ENCODE data around the gene FBXO10. TPM values are rescaled to one million over a fixed set of nuclear protein-coding genes. Genes with fewer than 3 reads are reported as not detected.
"Not testable (repeated sequence)": the region's sequence is repeated elsewhere in the genome, so short reads cannot be mapped to it uniquely, and the experiment has no call there.

FBXO10 gene
- total RNA-seq, 4 donors from 2014 or later: 2.8 to 12.9 (median 9.4) TPM; not detected in 1

DNA sequence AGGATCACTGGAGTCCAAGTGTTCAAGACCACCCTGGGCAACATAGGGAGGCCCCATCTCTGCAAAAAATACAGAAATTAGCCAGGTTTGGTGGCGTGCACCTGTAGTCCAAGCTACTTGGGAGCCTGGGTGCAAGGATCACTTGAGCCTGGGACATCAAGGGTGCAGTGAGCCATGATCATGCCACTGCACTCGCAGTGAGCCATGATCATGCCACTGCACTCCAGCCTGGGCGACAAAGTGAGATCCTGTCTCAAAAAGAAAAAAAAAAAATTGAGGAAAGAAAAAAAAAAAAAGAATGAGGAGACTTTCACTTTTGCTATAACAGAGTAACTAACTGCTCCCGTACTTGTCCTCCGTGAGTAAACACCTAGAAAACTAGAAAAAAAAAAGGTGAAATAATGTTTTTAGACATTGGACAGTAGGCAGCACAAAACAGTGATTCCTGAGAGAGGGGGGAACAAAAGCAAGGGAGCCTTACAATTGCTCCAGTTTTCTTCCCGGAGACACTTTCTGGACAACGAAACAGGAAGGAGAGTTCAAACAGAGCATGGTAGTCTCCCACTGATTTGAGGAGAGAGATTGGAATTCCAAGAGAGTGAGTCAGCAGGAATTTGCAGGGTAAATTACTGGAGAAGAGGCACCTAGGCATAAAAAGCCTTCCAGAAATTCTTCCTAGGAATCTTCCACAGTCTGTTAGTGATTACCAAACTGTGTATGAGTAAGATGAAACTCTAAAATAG, 104.1 kb downstream of the FBXO10 start:
- H3K27ac ChIP-seq: peak overlapping the region; percentile 83 to 88
- H3K4me1 ChIP-seq: no peaks in the 10 kb centered on the region
- intact Hi-C loops (cut with DNase I; ENCODE audit: low total_unique reads): no loop called here
- no peaks in the 10 kb centered on the region for H3K9me3 ChIP-seq
- DNase-seq: no peak
- H3K4me3 ChIP-seq: peak overlapping the region; percentile 12 to 30
- no peaks in the 10 kb centered on the region for H3K36me3 ChIP-seq
- peak in 1 of 2 donors; percentile 21 for TF ChIP-seq POLR2A (IDR thresholded peaks at IDR 0.05)
- TF ChIP-seq, protein P1, sequence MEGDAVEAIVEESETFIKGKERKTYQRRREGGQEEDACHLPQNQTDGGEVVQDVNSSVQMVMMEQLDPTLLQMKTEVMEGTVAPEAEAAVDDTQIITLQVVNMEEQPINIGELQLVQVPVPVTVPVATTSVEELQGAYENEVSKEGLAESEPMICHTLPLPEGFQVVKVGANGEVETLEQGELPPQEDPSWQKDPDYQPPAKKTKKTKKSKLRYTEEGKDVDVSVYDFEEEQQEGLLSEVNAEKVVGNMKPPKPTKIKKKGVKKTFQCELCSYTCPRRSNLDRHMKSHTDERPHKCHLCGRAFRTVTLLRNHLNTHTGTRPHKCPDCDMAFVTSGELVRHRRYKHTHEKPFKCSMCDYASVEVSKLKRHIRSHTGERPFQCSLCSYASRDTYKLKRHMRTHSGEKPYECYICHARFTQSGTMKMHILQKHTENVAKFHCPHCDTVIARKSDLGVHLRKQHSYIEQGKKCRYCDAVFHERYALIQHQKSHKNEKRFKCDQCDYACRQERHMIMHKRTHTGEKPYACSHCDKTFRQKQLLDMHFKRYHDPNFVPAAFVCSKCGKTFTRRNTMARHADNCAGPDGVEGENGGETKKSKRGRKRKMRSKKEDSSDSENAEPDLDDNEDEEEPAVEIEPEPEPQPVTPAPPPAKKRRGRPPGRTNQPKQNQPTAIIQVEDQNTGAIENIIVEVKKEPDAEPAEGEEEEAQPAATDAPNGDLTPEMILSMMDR (IDR thresholded peaks at IDR 0.05): no peak
- no peaks in the 10 kb centered on the region for H3K27me3 ChIP-seq

DNA sequence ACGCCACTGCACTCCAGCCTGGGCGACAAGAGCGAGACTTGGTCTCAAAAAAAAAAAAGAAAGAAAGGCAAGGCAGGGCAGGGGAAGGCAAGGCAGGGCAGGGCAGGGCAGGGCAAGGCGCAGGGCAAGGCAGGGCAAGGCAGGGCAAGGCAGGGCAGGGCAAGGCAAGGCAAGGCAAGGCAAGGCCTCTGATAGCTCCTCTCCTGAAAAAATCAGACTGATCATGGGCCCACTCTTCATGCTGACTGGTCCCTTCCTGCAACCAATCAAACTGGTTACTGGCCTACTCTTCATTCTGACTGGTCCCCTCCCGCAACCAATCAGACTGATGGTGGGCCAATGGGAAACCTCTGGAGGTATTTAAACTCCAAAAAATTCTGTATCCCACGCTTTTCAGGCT, 107.6 kb downstream of the FBXO10 start:
- no peaks in the 10 kb centered on the region for H3K27me3 ChIP-seq
- peaks cover 0 to 1% of the 10 kb centered on the region in 2 donors for H3K4me1 ChIP-seq
- no peak for DNase-seq
- TF ChIP-seq, protein P1 (IDR thresholded peaks at IDR 0.05): no peak
- no peak for TF ChIP-seq POLR2A (IDR thresholded peaks at IDR 0.05)
- no peak overlapping the region for H3K27ac ChIP-seq
- no peaks in the 10 kb centered on the region for H3K9me3 ChIP-seq
- no peaks in the 10 kb centered on the region for H3K36me3 ChIP-seq
- H3K4me3 ChIP-seq: no peak overlapping the region
- intact Hi-C loops (cut with DNase I; ENCODE audit: low total_unique reads): no loop called here

DNA sequence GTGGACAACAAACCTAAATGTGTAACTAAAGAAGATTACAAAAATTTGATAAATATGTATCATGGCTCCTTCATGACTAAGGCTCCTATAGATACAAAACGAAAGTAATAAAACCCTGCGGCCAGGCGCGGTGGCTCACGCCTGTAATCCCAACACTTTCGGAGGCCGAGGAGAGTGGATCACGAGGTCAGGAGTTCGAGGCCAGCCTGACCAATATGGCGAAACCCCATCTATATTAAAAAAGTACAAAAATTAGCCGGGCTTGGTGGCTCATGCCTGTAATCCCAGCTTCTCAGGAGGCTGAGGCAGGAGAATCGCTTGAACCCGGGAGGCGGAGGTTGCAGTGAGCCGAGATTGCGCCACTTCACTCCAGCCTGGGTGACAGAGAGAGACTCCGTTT, 108.7 kb downstream of the FBXO10 start:
- intact Hi-C loops (cut with DNase I; ENCODE audit: low total_unique reads); H3K4me3 ChIP-seq; H3K27me3 ChIP-seq; H3K27ac ChIP-seq; DNase-seq; H3K36me3 ChIP-seq; H3K9me3 ChIP-seq; H3K4me1 ChIP-seq: not testable (repeated sequence)

DNA sequence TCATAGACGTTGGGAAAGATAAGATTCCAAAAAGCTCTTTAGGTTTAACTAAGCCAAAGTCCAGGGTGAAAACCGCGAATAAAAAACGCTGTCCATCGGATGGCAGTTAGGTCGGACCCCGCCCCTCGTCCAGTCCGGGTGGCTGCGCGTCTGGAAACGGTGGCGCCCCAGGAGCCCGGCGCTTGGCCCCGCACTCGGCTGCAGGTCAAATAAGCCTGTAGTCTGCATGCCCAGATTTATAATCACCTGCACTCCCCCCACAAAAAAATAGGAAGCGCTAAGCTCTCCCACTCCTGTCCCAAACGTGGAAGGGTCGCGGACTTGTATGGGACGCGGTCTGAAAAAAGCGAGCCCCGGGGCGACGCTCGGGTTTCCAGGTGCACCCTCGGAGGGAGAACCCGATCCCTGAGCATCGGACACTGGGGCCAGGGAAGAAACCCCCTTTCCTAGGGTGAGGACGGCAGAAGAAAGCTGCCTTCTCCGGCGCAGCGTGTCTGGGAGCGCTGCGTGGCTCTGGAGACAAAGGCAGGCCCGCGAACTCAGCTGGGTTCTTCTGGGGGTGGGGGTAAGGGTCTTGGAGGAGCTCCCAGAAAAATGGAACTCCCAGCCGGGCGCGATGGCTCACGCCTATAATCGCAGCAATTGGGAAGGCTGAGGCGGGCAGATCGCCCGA, 110.0 kb downstream of the FBXO10 start:
- peak overlapping the region; percentile 92 to 93 for H3K27ac ChIP-seq
- no peaks in the 10 kb centered on the region for H3K9me3 ChIP-seq
- H3K4me3 ChIP-seq: peak overlapping the region; percentile 67 to 92
- H3K27me3 ChIP-seq: no peaks in the 10 kb centered on the region
- H3K36me3 ChIP-seq: no peaks in the 10 kb centered on the region
- peak; percentile 71 to 84 for DNase-seq
- intact Hi-C loops (cut with DNase I; ENCODE audit: low total_unique reads): no loop called here
- peaks cover 0 to 5% of the 10 kb centered on the region in 2 donors for H3K4me1 ChIP-seq
- TF ChIP-seq, protein P1 (IDR thresholded peaks at IDR 0.05): no peak
- peak in 1 of 2 donors; percentile 6 for TF ChIP-seq POLR2A (IDR thresholded peaks at IDR 0.05)

DNA sequence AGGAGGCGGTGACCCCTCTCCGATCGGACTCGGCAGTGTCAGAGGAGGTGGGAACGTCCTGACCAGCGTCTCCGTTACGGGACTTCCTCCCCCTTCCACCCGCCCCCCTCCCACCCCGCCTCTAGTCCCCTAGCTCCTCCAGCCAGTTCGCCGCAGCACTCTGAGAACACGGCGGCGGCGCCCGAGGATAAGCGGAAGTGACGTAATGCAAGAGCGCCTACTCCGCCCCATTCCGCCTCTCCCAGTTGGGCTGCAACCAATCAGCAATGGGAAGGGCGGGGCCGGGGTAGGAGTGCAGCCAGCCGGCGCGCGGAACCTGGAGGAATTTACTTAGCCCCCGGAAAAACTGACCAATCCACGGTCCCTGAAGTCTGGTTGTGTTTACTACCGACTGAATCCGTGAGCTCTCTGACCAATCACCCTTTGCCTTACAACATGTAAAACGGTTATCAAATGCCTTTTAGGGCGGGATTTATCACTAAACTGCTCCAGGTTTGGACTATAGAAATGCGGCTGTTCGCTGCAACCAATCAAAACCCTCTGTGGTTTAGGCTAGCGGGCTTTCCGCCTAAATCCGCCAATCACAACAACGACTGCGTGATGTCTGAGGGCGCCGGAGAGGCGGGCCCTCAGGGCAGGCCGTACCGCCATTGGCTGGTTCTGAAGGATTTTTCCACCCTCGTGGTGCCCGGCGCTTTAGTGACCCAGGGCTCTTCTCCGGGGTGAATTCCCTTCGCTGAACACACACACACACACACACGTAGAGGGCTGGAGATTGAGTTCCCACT, 110.7 kb downstream of the FBXO10 start, which contains the start of gene ZBTB5:
ZBTB5 (minus strand) TSS at position 202 of the 788 bp plus-strand sequence. CDS start 22,899 bp downstream, outside the sequence.
- Histone ChIP-seq H3K27me3 (no peaks in the 10 kb centered on the region), H3K4me1 (peaks cover 0 to 5% of the 10 kb centered on the region in 2 donors), H3K27ac (peak within 1 kb of the TSS; percentile 92 to 93), H3K36me3 (no peaks in the 10 kb centered on the region), H3K9me3 (no peaks in the 10 kb centered on the region), H3K4me3 (peak within 1 kb of the TSS; percentile 67 to 92)
- TF ChIP-seq, protein P1 (IDR thresholded peaks at IDR 0.05): peak in 1 of 4 experiments; percentile 6
- TF ChIP-seq POLR2A (IDR thresholded peaks at IDR 0.05): peak; percentile 52 to 80
- intact Hi-C loops (cut with DNase I; ENCODE audit: low total_unique reads): no loop called here
- peak; percentile 99 for DNase-seq
